Vagina (tissue), 2 donors: ENCODE results near the gene ELOVL1. TPM values are rescaled to one million over a fixed set of nuclear protein-coding genes. Genes with fewer than 3 reads are reported as not detected.
"Not testable (repeated sequence)": the region's sequence is repeated elsewhere in the genome, so short reads cannot be mapped to it uniquely, and the experiment has no call there.

Source experiments
- DNase-seq, 2 donors: peaks; one replicate each; pipeline ENCODE4 v3.0.0-alpha.2; 2017; ENCODE audit errors: extremely low spot score in 2 of 2
- H3K27ac ChIP-seq: fragments of 200-600 bp; sonication (generic); one replicate; pipeline ENCODE4 v1.5.1; 2019
- H3K27me3 ChIP-seq: fragments of 200-600 bp; sonication (generic); one replicate; pipeline ENCODE4 v1.5.1; 2019
- H3K36me3 ChIP-seq, 2 donors: fragments of 200-600 bp; sonication (generic); one replicate each; pipeline ENCODE4 v1.5.1; 2017 to 2019
- H3K4me1 ChIP-seq: fragments of 200-600 bp; sonication (generic); one replicate; pipeline ENCODE4 v1.5.1; 2019
- H3K4me3 ChIP-seq, 2 donors: fragments of 200-600 bp; sonication (generic); 1 replicate in 1 of 2; 2 replicates in 1 of 2; pipeline ENCODE4 v1.5.1; 2016 to 2019
- H3K9me3 ChIP-seq: fragments of 200-600 bp; sonication (generic); one replicate; pipeline ENCODE4 v1.5.1; 2019
- POLR2A ChIP-seq, 2 donors: fragments of 450-650 bp; IDR thresholded peaks; one replicate each; pipeline ENCODE4 v1.6.1; 2017; ENCODE audit warnings: antibody characterized with exemption in 2 of 2, mild to moderate bottlenecking in 2 of 2, moderate library complexity in 2 of 2
- POLR2AphosphoS5 ChIP-seq, 2 donors: sonication (generic); formaldehyde crosslinking; IDR thresholded peaks; one replicate each; pipeline ENCODE4 v1.9.0; 2017; ENCODE audit warnings: antibody characterized with exemption in 2 of 2, mild to moderate bottlenecking in 2 of 2, low read depth in 1 of 2; ENCODE audit not compliant: insufficient read depth in 1 of 2
- intact Hi-C: fragments of 100-400 bp; cut with DNase I; formaldehyde crosslinking; loops from one replicate; pipeline ENCODE4 v1.15.1; 2023
- total RNA-seq: library from RNA; depleted of rRNA; stranded (reverse); fragments of >200 nt; gene quantifications from one replicate; pipeline ENCODE4 v1.2.3, GENCODE V29; 2016
- TF ChIP-seq, protein P1 (sequence below), 3 experiments: fragments of 450-650 bp in 2 of 3; fragments of 200-600 bp in 1 of 3; sonication (generic) in 1 of 3; IDR thresholded peaks; one replicate each; pipeline ENCODE4 v1.5.1; 2017 to 2019; ENCODE audit warnings: antibody characterized with exemption in 3 of 3, mild to moderate bottlenecking in 2 of 3, moderate library complexity in 2 of 3

ELOVL1 gene
- total RNA-seq: 62.1 TPM

DNA sequence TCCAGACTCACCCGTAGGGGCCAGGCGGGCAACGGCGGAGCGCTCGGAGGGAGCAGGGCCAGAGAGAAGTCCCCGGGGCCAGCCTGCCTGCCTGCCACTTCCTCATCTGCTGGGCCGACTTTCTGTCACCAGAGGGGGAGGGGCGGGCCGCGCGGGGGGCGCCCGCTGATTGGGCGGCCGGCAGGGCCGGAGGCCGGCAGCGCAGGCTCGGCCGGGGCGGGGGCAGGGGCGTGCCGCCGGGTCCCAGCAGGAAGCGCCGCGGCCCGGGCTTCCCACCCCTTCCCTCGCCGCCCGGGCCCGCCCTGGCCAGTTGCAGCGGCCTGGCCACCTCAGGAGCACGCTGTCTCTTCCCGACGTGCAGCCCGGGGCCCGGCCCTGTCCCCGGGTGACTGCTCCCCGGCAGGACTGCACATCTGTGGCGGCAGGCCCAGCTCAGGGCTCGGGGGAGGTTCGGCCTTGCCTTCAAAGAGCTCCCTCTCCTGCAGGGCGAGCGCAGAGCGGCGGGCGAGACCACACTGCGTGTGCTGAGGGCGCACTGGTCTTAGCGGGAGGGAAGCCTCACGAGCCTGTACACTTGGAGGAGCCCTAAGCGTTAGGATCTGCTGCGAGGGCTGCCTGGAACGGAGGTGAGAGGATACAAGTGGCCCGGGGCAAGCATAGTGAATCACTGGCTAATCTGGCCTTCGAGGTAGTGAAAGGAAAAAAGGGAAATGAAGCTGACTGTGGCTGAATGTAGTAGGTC lies at the start of gene ELOVL1:
ELOVL1 (minus strand) TSS at position 108 of the 742 bp plus-strand sequence. CDS start 2,402 bp downstream, outside the sequence.
- peaks cover 0 to 25% of the 10 kb centered on the region in 2 donors for H3K36me3 ChIP-seq
- no peaks in the 10 kb centered on the region for H3K27me3 ChIP-seq
- H3K27ac ChIP-seq: peak within 1 kb of the TSS; percentile 92
- no peaks in the 10 kb centered on the region for H3K9me3 ChIP-seq
- no peak for DNase-seq
- intact Hi-C loops: loop anchor here (10.0 kb wide), 1 partner anchor 87 kb away; the partner anchor contains the start of gene HYI
- TF ChIP-seq POLR2AphosphoS5 (IDR thresholded peaks at IDR 0.05; ENCODE audit: insufficient read depth in 1 of 2, low read depth in 1 of 2) (peak in 1 of 2 donors; percentile 90), POLR2A (IDR thresholded peaks at IDR 0.05) (peak in 1 of 2 donors; percentile 41)
- TF ChIP-seq, protein P1, sequence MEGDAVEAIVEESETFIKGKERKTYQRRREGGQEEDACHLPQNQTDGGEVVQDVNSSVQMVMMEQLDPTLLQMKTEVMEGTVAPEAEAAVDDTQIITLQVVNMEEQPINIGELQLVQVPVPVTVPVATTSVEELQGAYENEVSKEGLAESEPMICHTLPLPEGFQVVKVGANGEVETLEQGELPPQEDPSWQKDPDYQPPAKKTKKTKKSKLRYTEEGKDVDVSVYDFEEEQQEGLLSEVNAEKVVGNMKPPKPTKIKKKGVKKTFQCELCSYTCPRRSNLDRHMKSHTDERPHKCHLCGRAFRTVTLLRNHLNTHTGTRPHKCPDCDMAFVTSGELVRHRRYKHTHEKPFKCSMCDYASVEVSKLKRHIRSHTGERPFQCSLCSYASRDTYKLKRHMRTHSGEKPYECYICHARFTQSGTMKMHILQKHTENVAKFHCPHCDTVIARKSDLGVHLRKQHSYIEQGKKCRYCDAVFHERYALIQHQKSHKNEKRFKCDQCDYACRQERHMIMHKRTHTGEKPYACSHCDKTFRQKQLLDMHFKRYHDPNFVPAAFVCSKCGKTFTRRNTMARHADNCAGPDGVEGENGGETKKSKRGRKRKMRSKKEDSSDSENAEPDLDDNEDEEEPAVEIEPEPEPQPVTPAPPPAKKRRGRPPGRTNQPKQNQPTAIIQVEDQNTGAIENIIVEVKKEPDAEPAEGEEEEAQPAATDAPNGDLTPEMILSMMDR (IDR thresholded peaks at IDR 0.05): peak in 1 of 3 experiments; percentile 11
- H3K4me1 ChIP-seq: peaks cover 33% of the 10 kb centered on the region
- H3K4me3 ChIP-seq: peak within 1 kb of the TSS; percentile 85 to 97

DNA sequence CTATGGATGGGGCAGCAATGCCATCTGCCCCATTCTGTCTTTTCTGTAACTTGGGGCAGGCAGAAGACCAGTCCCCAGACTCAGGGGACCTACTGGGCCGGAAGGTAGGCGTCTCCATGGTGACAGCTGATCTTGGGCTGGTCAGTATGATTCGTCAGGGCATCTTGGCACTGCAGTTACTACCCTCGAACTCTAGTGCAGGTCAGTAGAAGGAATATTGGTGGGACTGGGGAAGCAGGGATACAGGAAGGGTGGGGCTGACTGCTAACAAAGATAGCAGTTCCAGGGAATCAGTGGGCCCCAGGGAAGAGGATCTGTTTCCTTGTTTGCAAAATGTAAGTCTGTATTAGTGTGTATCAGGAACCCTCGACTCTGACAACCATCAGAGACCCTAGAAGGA lies 48.1 kb upstream of the ELOVL1 start:
- Histone ChIP-seq H3K36me3 (peaks cover 0 to 52% of the 10 kb centered on the region in 2 donors), H3K4me1 (no peaks in the 10 kb centered on the region), H3K9me3 (no peaks in the 10 kb centered on the region), H3K27me3 (no peaks in the 10 kb centered on the region), H3K4me3 (no peak overlapping the region), H3K27ac (no peak overlapping the region)
- intact Hi-C loops: loop anchor here (5.0 kb wide), 1 partner anchor 909 kb away; no protein-coding TSS in a partner anchor
- no peak for DNase-seq
- no peak for TF ChIP-seq POLR2A (IDR thresholded peaks at IDR 0.05)
- TF ChIP-seq, protein P1 (IDR thresholded peaks at IDR 0.05): no peak

DNA sequence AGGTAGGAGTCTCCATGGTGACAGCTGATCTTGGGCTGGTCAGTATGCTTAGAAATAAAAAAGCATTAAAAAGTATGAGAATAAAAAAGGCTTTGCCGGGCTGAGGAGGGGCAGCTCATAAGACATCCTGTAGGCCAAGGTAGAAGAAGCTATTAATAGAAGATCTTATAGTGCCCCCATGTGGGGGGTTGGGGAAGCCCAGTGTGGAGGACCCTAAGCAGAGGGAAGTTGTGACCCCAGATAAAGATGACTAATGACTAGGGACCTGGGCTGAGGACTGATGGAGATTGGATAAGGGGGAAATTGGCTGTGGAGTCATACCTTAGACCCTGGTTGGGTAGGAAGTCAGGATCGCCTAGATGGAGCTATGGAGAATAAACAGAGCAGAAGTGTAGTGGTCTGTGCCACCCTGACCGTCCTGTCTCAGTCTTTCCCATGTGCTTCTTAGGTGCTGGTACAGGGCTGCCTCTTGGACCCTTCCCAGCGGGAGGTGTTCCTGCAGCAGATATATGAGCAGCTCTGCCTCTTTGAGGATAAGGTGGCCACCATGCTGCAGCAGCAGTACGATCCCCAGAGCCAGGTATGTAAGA lies 46.9 kb upstream of the ELOVL1 start:
- intact Hi-C loops: loop anchor here (5.0 kb wide), 1 partner anchor 907 kb away; no protein-coding TSS in a partner anchor
- Histone ChIP-seq H3K36me3 (peaks cover 0 to 41% of the 10 kb centered on the region in 2 donors), H3K9me3 (no peaks in the 10 kb centered on the region), H3K27me3 (no peaks in the 10 kb centered on the region), H3K4me1 (no peaks in the 10 kb centered on the region), H3K27ac (no peak overlapping the region), H3K4me3 (no peak overlapping the region)
- no peak for DNase-seq
- TF ChIP-seq, protein P1 (IDR thresholded peaks at IDR 0.05): peak; percentile 12 to 41 (median 35)
- TF ChIP-seq POLR2AphosphoS5 (IDR thresholded peaks at IDR 0.05; ENCODE audit: insufficient read depth in 1 of 2, low read depth in 1 of 2): no peak

DNA sequence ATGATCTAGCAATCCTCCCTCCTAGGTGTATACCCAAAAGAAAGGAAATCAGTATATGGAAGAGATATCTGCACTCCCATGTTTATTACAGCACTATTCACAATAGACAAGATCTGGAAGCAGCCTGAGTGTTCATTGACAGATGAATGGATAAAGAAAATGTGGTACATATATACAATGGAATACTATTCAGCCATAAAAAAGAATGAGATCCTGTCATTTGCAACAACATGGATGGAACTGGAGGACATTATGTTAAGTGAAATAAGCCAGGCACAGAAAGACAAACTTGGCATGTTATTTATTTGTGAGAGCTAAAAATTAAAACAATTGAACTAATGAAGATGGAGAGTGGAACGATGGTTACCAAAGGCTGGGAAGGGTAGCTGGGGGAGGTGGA lies 45.6 kb upstream of the ELOVL1 start:
- not testable (repeated sequence) for DNase-seq, H3K9me3 ChIP-seq, H3K4me3 ChIP-seq, H3K27ac ChIP-seq, H3K4me1 ChIP-seq, H3K27me3 ChIP-seq
- H3K36me3 ChIP-seq: peaks cover 0 to 37% of the 10 kb centered on the region in 2 donors
- intact Hi-C loops: loop anchor here (2.0 kb wide), 1 partner anchor 187 kb away; no protein-coding TSS in a partner anchor

DNA sequence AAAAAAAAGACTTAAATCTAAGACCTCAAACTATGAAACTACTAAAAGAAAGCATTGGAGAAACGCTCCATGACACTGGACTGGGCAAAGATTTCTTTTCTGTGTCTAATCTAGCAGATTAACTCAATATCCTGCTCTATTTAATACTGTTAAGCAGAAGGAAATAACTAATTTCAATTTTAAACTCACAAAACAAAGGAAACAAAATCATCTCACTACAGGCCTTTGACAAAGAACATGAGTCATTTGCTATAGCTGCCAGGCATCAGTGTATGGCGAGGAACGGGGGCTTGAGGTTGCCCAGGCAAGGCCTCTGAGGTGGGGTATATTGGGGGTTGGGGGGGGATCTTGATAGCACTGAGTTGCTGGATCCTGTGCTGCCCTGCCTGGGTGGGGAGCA lies 42.8 kb upstream of the ELOVL1 start:
- Histone ChIP-seq H3K4me1 (no peaks in the 10 kb centered on the region), H3K4me3 (no peak overlapping the region), H3K36me3 (peaks cover 0 to 35% of the 10 kb centered on the region in 2 donors), H3K27me3 (no peaks in the 10 kb centered on the region), H3K27ac (no peak overlapping the region), H3K9me3 (no peaks in the 10 kb centered on the region)
- no peak for DNase-seq
- no peak for TF ChIP-seq POLR2AphosphoS5 (IDR thresholded peaks at IDR 0.05; ENCODE audit: insufficient read depth in 1 of 2, low read depth in 1 of 2)
- TF ChIP-seq POLR2A (IDR thresholded peaks at IDR 0.05): no peak
- TF ChIP-seq, protein P1 (IDR thresholded peaks at IDR 0.05): no peak
- intact Hi-C loops: no loop called here
